A673 (cell line): Measurements from ENCODE around the gene CTAGE8.
"Not testable (repeated sequence)": the region's sequence is repeated elsewhere in the genome, so short reads cannot be mapped to it uniquely, and the experiment has no call there.

ENCODE experiments used
- EZH2 ChIP-seq: fragments of 200-600 bp; sonication (generic); IDR thresholded peaks from 2 replicates; pipeline ENCODE4 v1.6.1; 2017; ENCODE audit warnings: borderline replicate concordance, low read depth, mild to moderate bottlenecking, mixed read lengths, antibody characterized with exemption, low read length; ENCODE audit not compliant: poor library complexity, severe bottlenecking
- TF ChIP-seq, protein P1 (sequence below): fragments of 300-800, 200-600 bp; sonication (generic); conservative IDR thresholded peaks from 2 replicates; pipeline ENCODE4 v1.5.1; 2017; ENCODE audit warnings: low read depth, mild to moderate bottlenecking, antibody characterized with exemption, low read length, moderate library complexity, mixed read lengths

DNA sequence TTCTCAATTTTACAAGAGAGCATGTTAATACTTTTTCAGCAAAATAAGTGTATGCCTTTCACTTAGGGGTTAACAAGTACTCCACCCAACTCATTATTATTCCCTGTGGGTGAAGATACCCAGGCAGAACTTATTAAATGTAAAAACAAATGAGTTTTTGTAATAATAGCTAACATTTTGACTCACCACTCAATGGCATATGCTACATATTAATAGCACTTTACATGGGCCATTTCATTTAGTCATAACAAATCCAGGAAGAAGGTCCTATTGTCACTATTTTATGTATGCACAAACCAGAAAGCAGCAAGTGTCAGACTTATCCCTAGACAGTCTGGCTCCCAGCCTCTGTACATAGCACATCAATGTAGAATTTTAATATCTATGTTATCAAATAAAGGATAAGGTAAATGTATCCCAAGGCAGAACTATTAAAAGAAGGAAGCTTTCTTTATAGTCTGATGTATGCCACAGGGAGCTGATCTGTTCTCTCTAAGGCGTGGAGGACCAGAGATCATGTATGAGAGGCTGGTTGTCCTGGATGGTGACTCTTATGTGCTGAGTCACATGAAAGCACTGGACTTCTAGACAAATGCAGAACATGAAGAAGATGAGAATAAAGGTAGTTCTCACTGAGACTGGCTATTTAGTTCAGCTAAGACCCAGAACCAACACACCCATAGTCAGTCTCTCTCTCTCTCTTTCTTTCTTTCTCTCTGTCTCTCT is 33.7 kb upstream of the CTAGE8 start:
- TF ChIP-seq, protein P1, sequence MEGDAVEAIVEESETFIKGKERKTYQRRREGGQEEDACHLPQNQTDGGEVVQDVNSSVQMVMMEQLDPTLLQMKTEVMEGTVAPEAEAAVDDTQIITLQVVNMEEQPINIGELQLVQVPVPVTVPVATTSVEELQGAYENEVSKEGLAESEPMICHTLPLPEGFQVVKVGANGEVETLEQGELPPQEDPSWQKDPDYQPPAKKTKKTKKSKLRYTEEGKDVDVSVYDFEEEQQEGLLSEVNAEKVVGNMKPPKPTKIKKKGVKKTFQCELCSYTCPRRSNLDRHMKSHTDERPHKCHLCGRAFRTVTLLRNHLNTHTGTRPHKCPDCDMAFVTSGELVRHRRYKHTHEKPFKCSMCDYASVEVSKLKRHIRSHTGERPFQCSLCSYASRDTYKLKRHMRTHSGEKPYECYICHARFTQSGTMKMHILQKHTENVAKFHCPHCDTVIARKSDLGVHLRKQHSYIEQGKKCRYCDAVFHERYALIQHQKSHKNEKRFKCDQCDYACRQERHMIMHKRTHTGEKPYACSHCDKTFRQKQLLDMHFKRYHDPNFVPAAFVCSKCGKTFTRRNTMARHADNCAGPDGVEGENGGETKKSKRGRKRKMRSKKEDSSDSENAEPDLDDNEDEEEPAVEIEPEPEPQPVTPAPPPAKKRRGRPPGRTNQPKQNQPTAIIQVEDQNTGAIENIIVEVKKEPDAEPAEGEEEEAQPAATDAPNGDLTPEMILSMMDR, result not testable (repeated sequence)
- TF ChIP-seq EZH2, result not testable (repeated sequence)
